Endothelial cell of umbilical vein (primary cell): ENCODE results near the gene SNN. TPM values are rescaled to one million over a fixed set of nuclear protein-coding genes. Genes with fewer than 3 reads are reported as not detected.

ENCODE experiments used
- BruUV-seq: library from RNA; stranded (reverse); fragments of 400-500 nt; replicated peaks from 2 replicates; lab custom pipeline; 2021; lab: Mats Ljungman, UMichigan
- CTCF ChIA-PET: fragments of 300-600, 350-600 bp; sonication (Branson Sonifier 250); formaldehyde crosslinking; loops from one replicate; lab custom pipeline; 2021; ENCODE audit warnings: antibody characterized with exemption, inconsistent platforms; lab: Charles Lee
- POLR2A ChIA-PET: fragments of 300-600, 350-600 bp; sonication (Branson Sonifier 250); formaldehyde crosslinking; loops from one replicate; lab custom pipeline; 2021; ENCODE audit warnings: antibody characterized with exemption, inconsistent platforms; lab: Charles Lee
- DNase-seq: peaks from one replicate; pipeline ENCODE4 v3.0.0-alpha.2; 2011; ENCODE audit warnings: low read depth, low spot score
- FAIRE-seq: peaks from 2 replicates; lab custom pipeline; 2011; peaks lifted over from hg19 to GRCh38; lab: Jason Lieb, UNC
- H2AFZ ChIP-seq: 2 replicates; pipeline ENCODE4 v1.6.0; 2012; ENCODE audit warnings: low read depth, low read length, control low read depth, inconsistent platforms
- H3K27ac ChIP-seq: 2 replicates; pipeline ENCODE4 v1.5.1; 2011; ENCODE audit warnings: low read depth, mild to moderate bottlenecking, control low read depth, low read length, moderate library complexity; ENCODE audit not compliant: insufficient read depth
- H3K27me3 ChIP-seq, 2 experiments: 2 replicates each; pipeline versions ENCODE4 v1.6.0 to v1.6.1; 2011; ENCODE audit warnings: low read length in 2 of 2, mixed read lengths in 1 of 2; ENCODE audit not compliant: control insufficient read depth in 2 of 2, insufficient read depth in 2 of 2
- H3K36me3 ChIP-seq, 2 experiments: 2 replicates in 1 of 2; 3 replicates in 1 of 2; pipeline ENCODE4 v1.5.1; 2011; ENCODE audit warnings: low read length in 2 of 2, mild to moderate bottlenecking in 1 of 2, moderate library complexity in 1 of 2; ENCODE audit not compliant: control insufficient read depth in 2 of 2, insufficient read depth in 2 of 2; ENCODE audit errors: extremely low read depth in 1 of 2
- H3K4me1 ChIP-seq: 3 replicates; pipeline ENCODE4 v1.5.1; 2011; ENCODE audit warnings: mild to moderate bottlenecking, low read length; ENCODE audit not compliant: control insufficient read depth, insufficient read depth; ENCODE audit errors: extremely low read depth
- H3K4me2 ChIP-seq: 2 replicates; pipeline ENCODE4 v1.6.1; 2011; ENCODE audit warnings: low read length, control low read depth, mixed read lengths; ENCODE audit not compliant: insufficient read depth
- H3K4me3 ChIP-seq, 3 experiments: fragments of 200-600 bp in 1 of 3; sonication (generic), shearing (Covaris generic) in 1 of 3; replicated peaks in 1 of 3; 2 replicates each; pipeline ENCODE4 v1.5.1; 2011 to 2016; ENCODE audit warnings: control low read depth in 3 of 3, low read length in 3 of 3, mild to moderate bottlenecking in 2 of 3, inconsistent platforms in 1 of 3, low read depth in 1 of 3, moderate library complexity in 1 of 3; ENCODE audit not compliant: insufficient read depth in 1 of 3
- H3K79me2 ChIP-seq: 2 replicates; pipeline ENCODE4 v1.6.0; 2012; ENCODE audit warnings: low read length, inconsistent platforms; ENCODE audit not compliant: control insufficient read depth, insufficient read depth
- H3K9ac ChIP-seq: replicated peaks from 2 replicates; pipeline ENCODE3; 2011; ENCODE audit warnings: low read length, control low read depth; ENCODE audit not compliant: insufficient read depth; ENCODE audit errors: extremely low read depth
- H3K9me1 ChIP-seq: replicated peaks from 3 replicates; pipeline ENCODE4 v1.6.0; 2011; ENCODE audit warnings: mild to moderate bottlenecking, low read length; ENCODE audit not compliant: control insufficient read depth, insufficient read depth; ENCODE audit errors: extremely low read depth
- H3K9me3 ChIP-seq: replicated peaks from 2 replicates; pipeline ENCODE4 v1.5.1; 2012; ENCODE audit warnings: low read length, inconsistent platforms; ENCODE audit not compliant: control insufficient read depth, insufficient read depth
- H4K20me1 ChIP-seq: replicated peaks from 2 replicates; pipeline ENCODE3; 2011; ENCODE audit warnings: mild to moderate bottlenecking, low read length; ENCODE audit not compliant: control insufficient read depth, insufficient read depth; ENCODE audit errors: extremely low read depth
- EZH2 ChIP-seq: IDR thresholded peaks from 2 replicates; pipeline ENCODE4 v1.6.1; 2012; ENCODE audit warnings: borderline replicate concordance, low read depth, mild to moderate bottlenecking, moderate library complexity, low read length, inconsistent platforms; ENCODE audit not compliant: severe bottlenecking
- FOS ChIP-seq: IDR thresholded peaks from 2 replicates; pipeline ENCODE4 v1.6.1; 2011; ENCODE audit warnings: mild to moderate bottlenecking, low read length, moderate library complexity, borderline replicate concordance; ENCODE audit not compliant: insufficient read depth
- GATA2 ChIP-seq: IDR thresholded peaks from 2 replicates; pipeline ENCODE4 v1.7.0; 2011; ENCODE audit warnings: low read depth, mild to moderate bottlenecking, moderate library complexity, mixed read lengths, low read length; ENCODE audit not compliant: insufficient read length, insufficient read depth
- JUN ChIP-seq: IDR thresholded peaks from 2 replicates; pipeline ENCODE4 v1.6.1; 2011; ENCODE audit warnings: borderline replicate concordance, low read depth; ENCODE audit not compliant: insufficient read length, insufficient read depth
- MYC ChIP-seq: IDR thresholded peaks from one replicate; pipeline ENCODE4 v1.6.1; 2011; ENCODE audit warnings: mild to moderate bottlenecking, low read depth, low read length
- POLR2A ChIP-seq: IDR thresholded peaks from 2 replicates; pipeline ENCODE4 v1.6.1; 2012; ENCODE audit warnings: low read depth, mild to moderate bottlenecking, control low read depth, low read length
- POLR2AphosphoS5 ChIP-seq: IDR thresholded peaks from 2 replicates; pipeline ENCODE4 v1.6.1; 2012; ENCODE audit warnings: low read depth, mild to moderate bottlenecking, control low read depth, low read length, moderate library complexity; ENCODE audit not compliant: insufficient read depth
- dilution Hi-C: fragments of 300-500 bp; cut with MboI; formaldehyde crosslinking; loops from one replicate; pipeline ENCODE4 v1.15.0; 2019; ENCODE audit warnings: low sequenced_read_pairs; ENCODE audit not compliant: extremely low pct_ligation_motif_present
- intact Hi-C: fragments of 100-400 bp; cut with micrococcal nuclease; formaldehyde crosslinking; loops from one replicate; pipeline ENCODE4 v1.10.0; 2022
- polyA plus RNA-seq, 4 experiments: library from polyadenylated mRNA; depleted of rRNA in 3 of 4; stranded (reverse) in 3 of 4; unstranded in 1 of 4; fragments of >200 nt; gene quantifications; 2 replicates each; pipeline versions ENCODE4 v1.2.1 to v1.2.3, GENCODE V29; 2011 to 2012; ENCODE audit warnings: missing spikeins in 1 of 4
- total RNA-seq: library from RNA; stranded (reverse); gene quantifications from 2 replicates; pipeline ENCODE4 v1.2.3, GENCODE V29; 2021
- TF ChIP-seq, protein P1 (sequence below): IDR thresholded peaks from 2 replicates; pipeline ENCODE4 v1.6.1; 2011; ENCODE audit not compliant: insufficient read depth, insufficient read length
- TF ChIP-seq, protein P2 (sequence below), 2 donors: IDR thresholded peaks; 1 replicate in 1 of 2; 2 replicates in 1 of 2; pipeline ENCODE4 v1.5.1; 2011; ENCODE audit warnings: low read length in 2 of 2, mild to moderate bottlenecking in 2 of 2, moderate library complexity in 2 of 2, control low read depth in 1 of 2, inconsistent platforms in 1 of 2, low read depth in 1 of 2; ENCODE audit not compliant: insufficient read depth in 1 of 2; ENCODE audit errors: extremely low read depth in 1 of 2

SNN gene
- total and polyA plus RNA-seq, 2 donors (not counting 3 experiments of a cell fraction or from before 2014, with no cell fraction given), result 17.7 to 24.1 TPM

DNA sequence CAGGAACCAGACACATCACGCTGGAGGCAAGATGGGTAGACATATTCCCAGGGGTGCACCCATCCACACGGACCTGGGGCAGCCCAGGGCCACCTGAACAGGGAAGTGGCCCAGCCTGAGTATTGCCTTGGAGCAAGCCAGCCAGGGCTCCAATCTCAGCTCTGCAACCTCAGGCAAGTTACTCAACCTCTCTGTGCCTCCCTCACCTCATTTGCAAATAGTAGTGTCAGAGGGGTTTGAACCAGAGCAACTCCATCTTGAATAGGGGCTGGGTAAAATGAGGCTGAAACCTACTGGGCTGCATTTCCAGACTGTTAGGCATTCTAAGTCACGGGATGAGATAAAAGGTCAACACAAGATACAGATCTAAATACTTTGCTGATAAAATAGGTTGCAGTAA is 35.1 kb upstream of the SNN start:
- Histone ChIP-seq H3K4me2 (no peak overlapping the region), H3K27ac (no peak overlapping the region), H3K9me3 (no peaks in the 10 kb centered on the region), H3K4me3 (no peak overlapping the region), H3K36me3 (no peaks in the 10 kb centered on the region), H3K9me1 (no peaks in the 10 kb centered on the region), H3K27me3 (no peaks in the 10 kb centered on the region), H4K20me1 (no peaks in the 10 kb centered on the region), H2AFZ (no peak overlapping the region), H3K79me2 (no peaks in the 10 kb centered on the region), H3K9ac (no peak overlapping the region), H3K4me1 (no peaks in the 10 kb centered on the region)
- DNase-seq, result no peak
- intact Hi-C loops, result no loop called here
- TF ChIP-seq JUN (no peak), GATA2 (no peak), POLR2A (no peak), EZH2 (no peak), FOS (no peak), MYC (no peak), POLR2AphosphoS5 (no peak)
- TF ChIP-seq, protein P1, sequence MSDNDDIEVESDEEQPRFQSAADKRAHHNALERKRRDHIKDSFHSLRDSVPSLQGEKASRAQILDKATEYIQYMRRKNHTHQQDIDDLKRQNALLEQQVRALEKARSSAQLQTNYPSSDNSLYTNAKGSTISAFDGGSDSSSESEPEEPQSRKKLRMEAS, result no peak
- TF ChIP-seq, protein P2, sequence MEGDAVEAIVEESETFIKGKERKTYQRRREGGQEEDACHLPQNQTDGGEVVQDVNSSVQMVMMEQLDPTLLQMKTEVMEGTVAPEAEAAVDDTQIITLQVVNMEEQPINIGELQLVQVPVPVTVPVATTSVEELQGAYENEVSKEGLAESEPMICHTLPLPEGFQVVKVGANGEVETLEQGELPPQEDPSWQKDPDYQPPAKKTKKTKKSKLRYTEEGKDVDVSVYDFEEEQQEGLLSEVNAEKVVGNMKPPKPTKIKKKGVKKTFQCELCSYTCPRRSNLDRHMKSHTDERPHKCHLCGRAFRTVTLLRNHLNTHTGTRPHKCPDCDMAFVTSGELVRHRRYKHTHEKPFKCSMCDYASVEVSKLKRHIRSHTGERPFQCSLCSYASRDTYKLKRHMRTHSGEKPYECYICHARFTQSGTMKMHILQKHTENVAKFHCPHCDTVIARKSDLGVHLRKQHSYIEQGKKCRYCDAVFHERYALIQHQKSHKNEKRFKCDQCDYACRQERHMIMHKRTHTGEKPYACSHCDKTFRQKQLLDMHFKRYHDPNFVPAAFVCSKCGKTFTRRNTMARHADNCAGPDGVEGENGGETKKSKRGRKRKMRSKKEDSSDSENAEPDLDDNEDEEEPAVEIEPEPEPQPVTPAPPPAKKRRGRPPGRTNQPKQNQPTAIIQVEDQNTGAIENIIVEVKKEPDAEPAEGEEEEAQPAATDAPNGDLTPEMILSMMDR (IDR thresholded peaks at IDR 0.05; ENCODE audit: extremely low read depth in 1 of 2, insufficient read depth in 1 of 2, low read depth in 1 of 2, low read length in 2 of 2), result no peak
- FAIRE-seq, result no peak
- ChIA-PET CTCF (no interaction called here), POLR2A (no interaction called here)
- dilution Hi-C loops, result no loop called here
- BruUV-seq, result no TSS peak
